AG04449 (cell line): Measurements from ENCODE around the gene CPNE2.
"Not testable (repeated sequence)": the region's sequence is repeated elsewhere in the genome, so short reads cannot be mapped to it uniquely, and the experiment has no call there.

Experiments
- CTCF ChIA-PET: fragments of 350-600 bp; formaldehyde crosslinking; extraction: SDS; loops from one replicate; lab custom pipeline; 2021; ENCODE audit warnings: antibody characterized with exemption; lab: Yijun Ruan, JAX
- POLR2A ChIA-PET: fragments of 400-600, 350-600 bp; formaldehyde crosslinking; extraction: SDS; loops from one replicate; lab custom pipeline; 2020; ENCODE audit warnings: antibody characterized with exemption, inconsistent platforms; lab: Yijun Ruan, JAX
- DNase-seq: peaks from one replicate; pipeline ENCODE4 v3.0.0-alpha.2; 2010; ENCODE audit warnings: low read depth, low spot score
- H3K4me3 ChIP-seq: 2 replicates; pipeline ENCODE4 v1.5.1; 2011; ENCODE audit warnings: low read depth, mild to moderate bottlenecking, control low read depth, low read length
- CTCF ChIP-seq: IDR thresholded peaks from one replicate; pipeline ENCODE4 v1.5.1; 2011; ENCODE audit warnings: mild to moderate bottlenecking, moderate library complexity, low read length, control low read depth, inconsistent platforms; ENCODE audit not compliant: insufficient read depth; ENCODE audit errors: missing control alignments

Gene CPNE2

GRCh38 chr16:57105184-57105583, 12.8 kb downstream of the CPNE2 start:
- no peak for TF ChIP-seq CTCF
- DNase-seq = no peak
- H3K4me3 ChIP-seq = no peak overlapping the region
- ChIA-PET POLR2A (no interaction called here), CTCF (interaction anchor here (3.7 to 15.1 kb wide), 2 partner anchors 12 to 21 kb away, joined by 30 to 183 read pairs; partner anchors contain the start of gene CPNE2)

GRCh38 chr16:57106767-57107166, 14.4 kb downstream of the CPNE2 start:
- DNase-seq = no peak
- no peak for TF ChIP-seq CTCF
- ChIA-PET CTCF (interaction anchor here (0.6 to 3.7 kb wide), 3 partner anchors 10 to 22 kb away, joined by 3 to 30 read pairs (median 5); partner anchors contain the start of gene CPNE2), POLR2A (no interaction called here)
- H3K4me3 ChIP-seq = no peak overlapping the region

- no peak for DNase-seq
- ChIA-PET CTCF (interaction anchor here (1.3 to 3.7 kb wide), 2 partner anchors 11 to 14 kb away, joined by 5 to 30 read pairs; partner anchors contain the start of gene CPNE2), POLR2A (no interaction called here)
- no peak overlapping the region for H3K4me3 ChIP-seq
- no peak for TF ChIP-seq CTCF
Measured at GRCh38 chr16:57107321-57107922, 15.0 kb downstream of the CPNE2 start.

GRCh38 chr16:57108432-57108831, 16.0 kb downstream of the CPNE2 start:
- ChIA-PET CTCF (no interaction called here), POLR2A (no interaction called here)

GRCh38 chr16:57109259-57110105, 17.1 kb downstream of the CPNE2 start:
- DNase-seq, H3K4me3 ChIP-seq, POLR2A ChIA-PET: not testable (repeated sequence)
- CTCF ChIA-PET = interaction anchor here (1.0 to 1.1 kb wide), 4 partner anchors 8 to 58 kb away, joined by 3 to 4 read pairs (median 3); no protein-coding TSS in a partner anchor

More at GRCh38 chr16:57108432-57108831, 16.0 kb downstream of the CPNE2 start:
- DNase-seq = no peak
- TF ChIP-seq CTCF = no peak
- H3K4me3 ChIP-seq = no peak overlapping the region

- no peak overlapping the region for H3K4me3 ChIP-seq
- no peak for DNase-seq
- CTCF ChIA-PET = no interaction called here
- TF ChIP-seq CTCF = no peak
- POLR2A ChIA-PET = no interaction called here
Measured at GRCh38 chr16:57110937-57111336, 18.6 kb downstream of the CPNE2 start.
